ENCODE data around the gene SORCS1. TPM values are rescaled to one million over a fixed set of nuclear protein-coding genes. Genes with fewer than 3 reads are reported as not detected.

SORCS1 gene
- total RNA-seq, 1 donor from 2014 or later: not detected

- no peaks in the 10 kb centered on the region for H3K36me3 ChIP-seq (ENCODE audit: control insufficient read depth, insufficient read depth, low read length)
- H3K27me3 ChIP-seq (ENCODE audit: control insufficient read depth, insufficient read depth, low read length): no peaks in the 10 kb centered on the region
- DNase-seq (ENCODE audit: low read depth): no peak
- no peak overlapping the region for H3K4me3 ChIP-seq (ENCODE audit: low read depth, low read length)
- TF ChIP-seq, protein P1, sequence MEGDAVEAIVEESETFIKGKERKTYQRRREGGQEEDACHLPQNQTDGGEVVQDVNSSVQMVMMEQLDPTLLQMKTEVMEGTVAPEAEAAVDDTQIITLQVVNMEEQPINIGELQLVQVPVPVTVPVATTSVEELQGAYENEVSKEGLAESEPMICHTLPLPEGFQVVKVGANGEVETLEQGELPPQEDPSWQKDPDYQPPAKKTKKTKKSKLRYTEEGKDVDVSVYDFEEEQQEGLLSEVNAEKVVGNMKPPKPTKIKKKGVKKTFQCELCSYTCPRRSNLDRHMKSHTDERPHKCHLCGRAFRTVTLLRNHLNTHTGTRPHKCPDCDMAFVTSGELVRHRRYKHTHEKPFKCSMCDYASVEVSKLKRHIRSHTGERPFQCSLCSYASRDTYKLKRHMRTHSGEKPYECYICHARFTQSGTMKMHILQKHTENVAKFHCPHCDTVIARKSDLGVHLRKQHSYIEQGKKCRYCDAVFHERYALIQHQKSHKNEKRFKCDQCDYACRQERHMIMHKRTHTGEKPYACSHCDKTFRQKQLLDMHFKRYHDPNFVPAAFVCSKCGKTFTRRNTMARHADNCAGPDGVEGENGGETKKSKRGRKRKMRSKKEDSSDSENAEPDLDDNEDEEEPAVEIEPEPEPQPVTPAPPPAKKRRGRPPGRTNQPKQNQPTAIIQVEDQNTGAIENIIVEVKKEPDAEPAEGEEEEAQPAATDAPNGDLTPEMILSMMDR (IDR thresholded peaks at IDR 0.05; ENCODE audit: insufficient read depth, low read length, severe bottlenecking): no peak
- FAIRE-seq: no peak
Observed at GRCh38 chr10:106547047-106547635, 617.4 kb downstream of the SORCS1 start.

GRCh38 chr10:106542461-106542860, 622.0 kb downstream of the SORCS1 start:
- FAIRE-seq (no peak), DNase-seq (ENCODE audit: low read depth) (no peak)
- TF ChIP-seq, protein P1 (IDR thresholded peaks at IDR 0.05; ENCODE audit: insufficient read depth, low read length, severe bottlenecking): no peak
- Histone ChIP-seq H3K4me3 (ENCODE audit: low read depth, low read length) (no peak overlapping the region), H3K36me3 (ENCODE audit: control insufficient read depth, insufficient read depth, low read length) (no peaks in the 10 kb centered on the region), H3K27me3 (ENCODE audit: control insufficient read depth, insufficient read depth, low read length) (no peaks in the 10 kb centered on the region)

DNA sequence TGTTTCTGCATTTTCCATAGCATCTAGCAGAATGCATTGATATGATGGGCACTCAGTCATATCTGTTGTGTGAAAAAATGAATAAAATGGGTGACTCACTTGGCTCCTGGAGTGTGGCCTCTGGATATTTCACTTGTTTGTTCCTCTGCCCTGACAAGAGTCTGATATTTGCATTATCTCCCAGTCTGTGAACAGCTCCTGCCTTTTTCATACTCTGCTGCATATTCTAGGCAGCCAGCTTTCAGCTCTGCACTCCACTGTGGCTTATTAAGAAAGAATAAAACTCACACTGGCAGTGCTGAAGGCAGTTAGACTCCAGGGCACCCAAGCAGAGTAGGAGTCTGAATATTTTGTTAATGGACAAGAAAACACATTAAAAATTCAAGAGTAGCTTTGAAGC, 623.9 kb downstream of the SORCS1 start:
- TF ChIP-seq, protein P1 (IDR thresholded peaks at IDR 0.05; ENCODE audit: insufficient read depth, low read length, severe bottlenecking): no peak
- DNase-seq (ENCODE audit: low read depth) (peak; percentile 58), FAIRE-seq (no peak)
- H3K27me3 ChIP-seq (ENCODE audit: control insufficient read depth, insufficient read depth, low read length): no peaks in the 10 kb centered on the region
- no peaks in the 10 kb centered on the region for H3K36me3 ChIP-seq (ENCODE audit: control insufficient read depth, insufficient read depth, low read length)
- no peak overlapping the region for H3K4me3 ChIP-seq (ENCODE audit: low read depth, low read length)

DNA sequence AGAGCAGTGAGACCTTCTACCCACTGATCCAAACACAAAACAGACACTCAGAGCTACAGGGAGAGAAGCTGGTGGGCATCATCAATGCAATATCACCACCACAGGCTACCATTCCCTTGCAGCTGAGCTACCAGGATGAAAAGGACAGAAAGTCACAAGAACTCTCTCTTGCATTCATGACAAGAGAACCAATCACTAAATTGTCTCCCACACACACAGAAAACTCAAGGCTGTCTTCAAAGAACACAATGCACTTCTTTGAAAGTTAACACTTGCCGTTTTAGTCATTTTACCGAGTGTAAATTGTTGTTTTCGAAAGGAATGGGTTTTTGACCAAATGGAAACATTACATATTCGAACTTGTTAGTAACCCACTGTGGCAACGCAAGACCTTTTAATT, 626.6 kb downstream of the SORCS1 start:
- FAIRE-seq (peak; percentile 72), DNase-seq (ENCODE audit: low read depth) (no peak)
- TF ChIP-seq, protein P1 (IDR thresholded peaks at IDR 0.05; ENCODE audit: insufficient read depth, low read length, severe bottlenecking): no peak
- Histone ChIP-seq H3K4me3 (ENCODE audit: low read depth, low read length) (no peak overlapping the region), H3K27me3 (ENCODE audit: control insufficient read depth, insufficient read depth, low read length) (no peaks in the 10 kb centered on the region), H3K36me3 (ENCODE audit: control insufficient read depth, insufficient read depth, low read length) (no peaks in the 10 kb centered on the region)

- H3K27me3 ChIP-seq (ENCODE audit: control insufficient read depth, insufficient read depth, low read length): no peaks in the 10 kb centered on the region
- FAIRE-seq (no peak), DNase-seq (ENCODE audit: low read depth) (peak; percentile 44)
- H3K4me3 ChIP-seq (ENCODE audit: low read depth, low read length): no peak overlapping the region
- H3K36me3 ChIP-seq (ENCODE audit: control insufficient read depth, insufficient read depth, low read length): no peaks in the 10 kb centered on the region
- TF ChIP-seq, protein P1 (IDR thresholded peaks at IDR 0.05; ENCODE audit: insufficient read depth, low read length, severe bottlenecking): no peak
Observed at GRCh38 chr10:106535304-106535953, 629.1 kb downstream of the SORCS1 start.
